Kidney capillary endothelial cell (primary cell): Measurements from ENCODE around the gene DENND1A.

Experiments
- DNase-seq: peaks from one replicate; pipeline ENCODE4 v3.0.0-alpha.2; 2018; ENCODE audit warnings: low spot score

Gene DENND1A

GRCh38 chr9:123426406-123426805 is 503.5 kb downstream of the DENND1A start:
- DNase-seq: no peak

- DNase-seq: no peak
Observed at GRCh38 chr9:123425836-123426365, 504.0 kb downstream of the DENND1A start.

- DNase-seq: no peak
Observed at GRCh38 chr9:123425261-123425821, 504.6 kb downstream of the DENND1A start.

- no peak for DNase-seq
Observed at GRCh38 chr9:123424552-123425225, 505.2 kb downstream of the DENND1A start.

- DNase-seq: no peak
Observed at GRCh38 chr9:123424131-123424530, 505.8 kb downstream of the DENND1A start.

GRCh38 chr9:123423311-123423640 is 506.6 kb downstream of the DENND1A start:
- no peak for DNase-seq

- DNase-seq: no peak
Observed at GRCh38 chr9:123422635-123423310, 507.2 kb downstream of the DENND1A start.

GRCh38 chr9:123421801-123422455 is 508.0 kb downstream of the DENND1A start:
- no peak for DNase-seq

- no peak for DNase-seq
Observed at GRCh38 chr9:123421186-123421585, 508.7 kb downstream of the DENND1A start.

- DNase-seq: no peak
Observed at GRCh38 chr9:123420592-123421111, 509.3 kb downstream of the DENND1A start.

GRCh38 chr9:123419721-123420591 is 510.0 kb downstream of the DENND1A start:
- DNase-seq: no peak

- DNase-seq: no peak
Observed at GRCh38 chr9:123419091-123419490, 510.8 kb downstream of the DENND1A start.

- no peak for DNase-seq
Observed at GRCh38 chr9:123418506-123418905, 511.4 kb downstream of the DENND1A start.

- no peak for DNase-seq
Observed at GRCh38 chr9:123418052-123418430, 511.9 kb downstream of the DENND1A start.

GRCh38 chr9:123417289-123418051 is 512.5 kb downstream of the DENND1A start:
- DNase-seq: no peak

- DNase-seq: no peak
Observed at GRCh38 chr9:123416176-123416575, 513.8 kb downstream of the DENND1A start.

- DNase-seq: no peak
Observed at GRCh38 chr9:123414936-123415930, 514.7 kb downstream of the DENND1A start.

GRCh38 chr9:123414204-123414603 is 515.7 kb downstream of the DENND1A start:
- no peak for DNase-seq

GRCh38 chr9:123412171-123412820 is 517.6 kb downstream of the DENND1A start:
- no peak for DNase-seq
